Omental fat pad (tissue), 4 donors: Measurements from ENCODE around the gene ZSWIM4. TPM values are rescaled to one million over a fixed set of nuclear protein-coding genes. Genes with fewer than 3 reads are reported as not detected.
"Not testable (repeated sequence)": the region's sequence is repeated elsewhere in the genome, so short reads cannot be mapped to it uniquely, and the experiment has no call there.

ENCODE experiments used
- ATAC-seq: fragments of 150-250 bp; one replicate; pipeline ENCODE4 v1.9.1; 2016; ENCODE audit warnings: mild to moderate bottlenecking, moderate library complexity; ENCODE audit not compliant: low FRiP score
- DNase-seq: peaks from one replicate; pipeline ENCODE4 v3.0.0-alpha.2; 2019; ENCODE audit warnings: low spot score
- total RNA-seq, 4 donors: library from RNA; depleted of rRNA; stranded (reverse); fragments of >200 nt; gene quantifications; one replicate each; pipeline ENCODE4 v1.1.0, GENCODE V29; 2016
- TF ChIP-seq, protein P1 (sequence below), 3 donors: fragments of 450-650 bp; IDR thresholded peaks; one replicate each; pipeline ENCODE4 v1.5.1; 2016 to 2017; ENCODE audit warnings: antibody characterized with exemption in 3 of 3, mild to moderate bottlenecking in 3 of 3, moderate library complexity in 2 of 3

Gene ZSWIM4
- total RNA-seq, 4 donors from 2014 or later = 3.8 to 5.2 (median 4.6) TPM

DNA sequence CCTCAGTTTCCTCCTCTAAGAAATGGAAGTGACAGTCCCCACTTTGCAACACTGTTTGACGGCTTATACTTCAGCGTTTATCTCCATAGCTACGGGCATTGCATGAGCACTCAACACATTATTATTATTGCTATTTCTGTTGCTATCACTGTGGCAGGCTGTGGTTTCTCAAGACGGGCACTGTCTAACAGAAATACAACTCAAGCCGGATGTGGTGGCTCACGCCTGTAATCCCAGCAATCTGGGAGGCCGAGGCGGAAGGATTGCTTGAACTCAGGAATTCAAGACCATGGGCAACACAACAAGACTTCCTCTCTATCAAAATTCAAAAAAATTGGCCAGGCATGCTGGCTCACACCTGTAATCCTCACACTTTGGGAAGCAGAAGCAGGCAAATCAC, 4.9 kb upstream of the ZSWIM4 start:
- DNase-seq = no peak

DNA sequence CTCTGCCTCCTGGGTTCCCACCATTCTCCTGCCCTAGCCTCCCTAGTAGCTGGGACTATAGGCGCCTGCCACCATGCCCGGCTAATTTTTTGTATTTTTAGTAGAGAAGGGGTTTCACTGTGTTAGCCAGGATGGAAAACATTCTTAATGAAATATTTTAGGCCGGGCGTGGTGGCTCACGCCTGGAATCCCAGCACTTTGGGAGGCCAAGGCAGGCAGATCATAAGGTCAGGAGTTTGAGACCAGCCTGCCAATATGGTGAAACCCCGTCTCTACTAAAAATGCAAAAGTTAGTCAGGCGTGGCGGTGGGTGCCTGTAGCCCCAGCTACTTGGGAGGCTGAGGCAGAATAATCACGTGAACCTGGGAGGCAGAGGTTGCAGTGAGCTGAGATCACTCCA, 1.9 kb upstream of the ZSWIM4 start:
- ATAC-seq = not testable (repeated sequence)

More for the DNA sequence above, 4.9 kb upstream of the ZSWIM4 start:
- ATAC-seq = no peak
- TF ChIP-seq, protein P1, sequence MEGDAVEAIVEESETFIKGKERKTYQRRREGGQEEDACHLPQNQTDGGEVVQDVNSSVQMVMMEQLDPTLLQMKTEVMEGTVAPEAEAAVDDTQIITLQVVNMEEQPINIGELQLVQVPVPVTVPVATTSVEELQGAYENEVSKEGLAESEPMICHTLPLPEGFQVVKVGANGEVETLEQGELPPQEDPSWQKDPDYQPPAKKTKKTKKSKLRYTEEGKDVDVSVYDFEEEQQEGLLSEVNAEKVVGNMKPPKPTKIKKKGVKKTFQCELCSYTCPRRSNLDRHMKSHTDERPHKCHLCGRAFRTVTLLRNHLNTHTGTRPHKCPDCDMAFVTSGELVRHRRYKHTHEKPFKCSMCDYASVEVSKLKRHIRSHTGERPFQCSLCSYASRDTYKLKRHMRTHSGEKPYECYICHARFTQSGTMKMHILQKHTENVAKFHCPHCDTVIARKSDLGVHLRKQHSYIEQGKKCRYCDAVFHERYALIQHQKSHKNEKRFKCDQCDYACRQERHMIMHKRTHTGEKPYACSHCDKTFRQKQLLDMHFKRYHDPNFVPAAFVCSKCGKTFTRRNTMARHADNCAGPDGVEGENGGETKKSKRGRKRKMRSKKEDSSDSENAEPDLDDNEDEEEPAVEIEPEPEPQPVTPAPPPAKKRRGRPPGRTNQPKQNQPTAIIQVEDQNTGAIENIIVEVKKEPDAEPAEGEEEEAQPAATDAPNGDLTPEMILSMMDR (IDR thresholded peaks at IDR 0.05) = no peak

DNA sequence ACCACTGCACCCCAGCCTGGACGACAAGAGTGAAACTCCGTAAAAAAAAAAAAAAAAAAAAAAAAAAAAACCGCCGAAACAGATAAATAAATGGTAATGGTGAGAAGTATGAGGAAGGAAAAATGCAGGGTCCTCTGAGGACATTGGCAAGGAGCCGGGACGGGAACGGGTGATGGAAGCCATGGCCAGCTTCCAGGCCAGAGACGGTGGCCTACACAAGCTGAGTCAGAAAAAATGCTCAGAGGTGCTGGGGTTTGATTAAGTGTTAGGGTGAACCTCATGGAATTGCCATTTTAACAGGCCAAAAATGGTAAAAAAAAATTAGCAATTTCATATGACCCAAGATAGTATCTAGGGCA, 866 bp upstream of the ZSWIM4 start:
- TF ChIP-seq, protein P1 (IDR thresholded peaks at IDR 0.05) = no peak
- peak; percentile 77 for DNase-seq
- peak; percentile 51 for ATAC-seq

More for the DNA sequence above, 1.9 kb upstream of the ZSWIM4 start:
- DNase-seq = not testable (repeated sequence)

DNA sequence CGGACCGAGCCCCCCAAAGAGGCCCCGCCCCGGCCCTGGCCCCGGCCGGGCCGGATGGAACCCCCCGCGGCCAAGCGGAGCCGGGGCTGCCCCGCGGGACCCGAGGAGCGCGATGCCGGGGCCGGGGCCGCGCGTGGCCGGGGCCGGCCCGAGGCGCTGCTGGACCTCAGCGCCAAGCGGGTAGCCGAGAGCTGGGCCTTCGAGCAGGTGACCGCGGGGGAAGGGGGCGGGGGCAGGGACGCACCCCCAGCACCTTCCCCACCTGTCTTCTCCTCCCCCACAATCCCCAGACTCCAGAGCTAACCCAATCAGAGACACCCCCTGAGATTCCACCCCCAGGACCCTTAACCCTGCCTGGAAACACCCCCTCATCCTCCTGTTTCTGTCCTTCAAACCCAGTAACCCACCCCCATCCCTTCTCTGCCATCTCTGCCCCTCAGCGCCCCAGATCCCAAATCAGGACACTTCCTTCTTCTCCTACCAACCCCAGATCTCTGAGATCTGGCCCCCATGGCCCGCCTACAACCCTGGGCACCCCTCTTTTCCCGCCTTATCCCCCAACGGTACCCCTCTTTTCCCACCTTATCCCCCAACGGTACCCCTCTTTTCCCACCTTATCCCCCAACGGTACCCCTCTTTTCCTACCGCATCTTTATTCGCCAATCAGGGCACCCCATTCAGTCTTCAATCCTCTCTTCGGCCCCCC, 505 bp downstream of the ZSWIM4 start:
- TF ChIP-seq, protein P1 (IDR thresholded peaks at IDR 0.05) = no peak
- DNase-seq (no peak), ATAC-seq (peak; percentile 1)

DNA sequence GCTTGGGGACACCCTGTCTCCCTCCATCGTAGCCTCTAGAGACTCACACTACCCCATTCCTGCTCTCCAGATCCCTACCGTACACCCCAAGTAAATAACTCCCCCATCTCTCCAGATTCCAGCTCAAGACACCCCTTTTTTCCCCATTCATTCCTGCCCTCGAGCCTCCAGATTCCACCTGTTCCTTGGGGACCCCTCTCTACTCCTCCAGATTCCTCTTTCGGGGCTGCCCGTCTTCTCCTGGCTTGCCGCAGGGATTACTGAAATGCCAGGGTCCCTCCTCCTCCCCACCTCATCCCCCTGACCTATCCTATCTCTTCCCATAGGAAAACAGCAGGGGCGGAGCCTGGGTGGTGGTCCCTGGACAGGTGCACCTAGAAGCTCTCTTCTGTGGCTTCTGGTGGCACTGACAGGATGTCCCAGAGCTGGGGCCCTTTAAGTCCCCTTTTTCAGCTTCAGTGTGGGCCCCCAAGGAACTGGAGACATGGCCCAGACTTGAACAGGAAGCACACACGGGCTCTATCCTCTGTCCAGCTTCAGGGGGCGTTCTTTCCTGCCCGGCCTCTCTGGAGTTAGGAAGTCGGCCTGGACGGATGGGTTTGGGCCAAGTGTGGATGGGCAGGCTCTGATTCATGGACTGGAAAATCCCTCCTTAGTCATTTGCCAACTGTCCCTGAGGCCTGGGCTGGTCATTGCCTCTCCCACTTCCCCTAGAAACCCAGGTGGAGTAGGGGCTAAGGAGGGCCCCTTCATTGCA, 1.2 kb downstream of the ZSWIM4 start:
- DNase-seq (peak; percentile 77), ATAC-seq (peak; percentile 68)
- TF ChIP-seq, protein P1 (IDR thresholded peaks at IDR 0.05) = no peak

DNA sequence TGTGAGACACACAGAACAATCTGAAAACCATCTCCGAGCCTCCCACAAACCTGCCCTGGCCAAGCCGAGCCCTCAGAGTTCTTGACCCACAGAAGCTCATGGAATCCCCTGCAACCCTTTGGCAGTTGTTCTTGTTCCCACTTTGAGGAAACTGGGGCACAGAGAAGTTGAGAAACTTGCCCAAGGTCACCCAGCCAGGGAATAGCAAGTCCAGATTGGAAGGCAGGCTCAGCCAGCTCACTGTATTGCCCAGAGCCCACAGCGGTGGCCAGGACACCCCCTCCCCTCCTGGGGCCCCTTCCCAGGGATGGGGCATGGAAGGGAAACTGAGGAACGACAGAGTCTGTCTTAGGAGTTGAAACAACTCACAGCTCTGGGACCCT, 1.8 kb downstream of the ZSWIM4 start:
- ATAC-seq = no peak
- TF ChIP-seq, protein P1 (IDR thresholded peaks at IDR 0.05) = no peak
- no peak for DNase-seq

DNA sequence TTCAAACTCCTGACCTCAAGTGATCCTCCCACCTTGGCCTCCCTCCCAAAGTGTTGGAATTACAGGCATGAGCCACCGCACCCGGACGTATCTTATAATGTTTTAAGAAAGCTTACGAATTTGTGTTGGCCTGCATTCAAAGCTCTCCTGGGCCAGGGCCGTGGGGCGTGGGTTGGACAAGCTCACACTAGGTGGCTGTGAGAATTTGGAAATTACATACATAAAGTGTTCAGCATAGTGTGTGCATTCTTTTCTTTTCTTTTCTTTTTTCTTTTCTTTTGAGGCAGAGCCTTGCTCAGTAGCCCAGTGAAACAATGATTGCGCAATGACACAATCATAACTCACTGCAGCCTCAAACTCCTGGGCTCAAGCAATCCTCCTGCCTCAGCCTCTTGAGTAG, 2.6 kb downstream of the ZSWIM4 start:
- no peak for ATAC-seq

More for the DNA sequence above, 2.6 kb downstream of the ZSWIM4 start:
- TF ChIP-seq, protein P1 (IDR thresholded peaks at IDR 0.05) = no peak
- DNase-seq = no peak
